B cell (primary cell): ENCODE data around the gene FMN1. TPM values are rescaled to one million over a fixed set of nuclear protein-coding genes. Genes with fewer than 3 reads are reported as not detected.

Experiments used
- ATAC-seq: fragments of 200-7000 bp; cut with Tn5 transposase; one replicate; pipeline ENCODE4 v1.10.0; 2021; ENCODE audit warnings: low read depth, mild to moderate bottlenecking, moderate number of reproducible peaks, moderate library complexity
- CTCF ChIA-PET: fragments of 350-600 bp; sonication (Branson Sonifier 250); formaldehyde crosslinking; loops from one replicate; lab custom pipeline; 2021; ENCODE audit warnings: antibody characterized with exemption, inconsistent platforms; lab: Charles Lee
- POLR2A ChIA-PET: fragments of 350-600 bp; sonication (Branson Sonifier 250); formaldehyde crosslinking; loops from one replicate; lab custom pipeline; 2021; ENCODE audit warnings: antibody characterized with exemption; lab: Charles Lee
- DNase-seq: peaks from one replicate; pipeline ENCODE4 v3.0.0; 2013
- H2AFZ ChIP-seq: 2 replicates; pipeline ENCODE4 v1.6.1; 2012; ENCODE audit warnings: mild to moderate bottlenecking, low read depth, low read length; ENCODE audit not compliant: insufficient read depth, poor library complexity, severe bottlenecking
- H3K27ac ChIP-seq, 2 donors: 1 replicate in 1 of 2; 2 replicates in 1 of 2; pipeline ENCODE4 v1.5.1; 2012 to 2013; ENCODE audit warnings: low read length in 2 of 2, mild to moderate bottlenecking in 2 of 2, moderate library complexity in 1 of 2
- H3K27me3 ChIP-seq, 4 experiments: fragments of 200-600 bp in 1 of 4; sonication (generic) in 1 of 4; replicated peaks in 1 of 4; 1 replicate in 2 of 4; 2 replicates in 2 of 4; pipeline versions ENCODE4 v1.6.1 to v1.7.0; 2013 to 2016; ENCODE audit warnings: low read length in 3 of 4, mild to moderate bottlenecking in 2 of 4, mixed read lengths in 1 of 4, moderate library complexity in 1 of 4; ENCODE audit not compliant: insufficient read depth in 4 of 4, control insufficient read depth in 3 of 4; ENCODE audit errors: control extremely low read depth in 1 of 4
- H3K36me3 ChIP-seq, 2 experiments: replicated peaks in 1 of 2; 1 replicate in 1 of 2; 2 replicates in 1 of 2; pipeline versions ENCODE4 v1.6.1 to v1.7.1; 2013; ENCODE audit warnings: low read length in 1 of 2; ENCODE audit not compliant: insufficient read depth in 2 of 2, control insufficient read depth in 1 of 2; ENCODE audit errors: control extremely low read depth in 1 of 2, extremely low read depth in 1 of 2
- H3K4me1 ChIP-seq, 2 donors: fragments of 200-600 bp in 1 of 2; sonication (generic) in 1 of 2; 1 replicate in 1 of 2; 2 replicates in 1 of 2; pipeline versions ENCODE4 v1.5.1 to v1.6.1; 2013 to 2017; ENCODE audit warnings: low read length in 2 of 2; ENCODE audit not compliant: control insufficient read depth in 2 of 2, insufficient read depth in 2 of 2
- H3K4me2 ChIP-seq: replicated peaks from 2 replicates; pipeline ENCODE3; 2012; ENCODE audit warnings: mild to moderate bottlenecking, low read depth, low read length; ENCODE audit not compliant: poor library complexity, severe bottlenecking
- H3K4me3 ChIP-seq, 5 experiments: fragments of 200-600 bp in 1 of 5; sonication (generic) in 1 of 5; 1 replicate in 3 of 5; 2 replicates in 2 of 5; pipeline versions ENCODE4 v1.5.1 to v1.7.0; 2011 to 2016; ENCODE audit warnings: low read length in 4 of 5, mild to moderate bottlenecking in 4 of 5, low read depth in 2 of 5, control low read depth in 1 of 5, moderate library complexity in 1 of 5; ENCODE audit not compliant: insufficient read depth in 1 of 5; ENCODE audit errors: control extremely low read depth in 1 of 5, extremely low read depth in 1 of 5
- H3K79me2 ChIP-seq: fragments of 200-600 bp; sonication (generic); one replicate; pipeline ENCODE4 v1.6.0; 2016; ENCODE audit warnings: low read length; ENCODE audit not compliant: control insufficient read depth, insufficient read depth
- H3K9ac ChIP-seq: fragments of 200-600 bp; sonication (generic); 2 replicates; pipeline ENCODE4 v1.6.1; 2017; ENCODE audit warnings: mild to moderate bottlenecking, low read length, moderate library complexity
- H3K9me3 ChIP-seq, 3 donors: one replicate each; pipeline versions ENCODE4 v1.6.1 to v1.7.1; 2013; ENCODE audit warnings: low read length in 2 of 3; ENCODE audit not compliant: control insufficient read depth in 2 of 3, insufficient read depth in 1 of 3; ENCODE audit errors: control extremely low read depth in 1 of 3
- H4K20me1 ChIP-seq: 2 replicates; pipeline ENCODE4 v1.6.0; 2012; ENCODE audit warnings: mild to moderate bottlenecking, low read length; ENCODE audit not compliant: insufficient read depth, control insufficient read depth, poor library complexity, severe bottlenecking
- H3K27ac Mint-ChIP-seq: one replicate; pipeline ENCODE4 v1.8.0; 2021; ENCODE audit warnings: mixed read lengths
- H3K27me3 Mint-ChIP-seq: one replicate; pipeline ENCODE4 v1.8.0; 2021; ENCODE audit warnings: mixed read lengths
- H3K4me1 Mint-ChIP-seq: one replicate; pipeline ENCODE4 v1.8.0; 2021; ENCODE audit warnings: mixed read lengths
- H3K4me3 Mint-ChIP-seq: one replicate; pipeline ENCODE4 v1.8.0; 2021; ENCODE audit warnings: mixed read lengths
- H3K9me3 Mint-ChIP-seq: one replicate; pipeline ENCODE4 v1.8.0; 2022; ENCODE audit warnings: mixed read lengths; ENCODE audit not compliant: insufficient read depth
- EZH2 ChIP-seq: IDR thresholded peaks from 2 replicates; pipeline ENCODE4 v1.6.1; 2012; ENCODE audit warnings: borderline replicate concordance, low read depth, mild to moderate bottlenecking, moderate library complexity, low read length; ENCODE audit not compliant: insufficient read depth, poor library complexity, severe bottlenecking
- WGBS: methylation state at CpG from one replicate; pipeline ENCODE4 v1.1.5; 2013; ENCODE audit warnings: missing lambda C conversion rate; ENCODE audit not compliant: insufficient coverage; 5-methylcytosine and 5-hydroxymethylcytosine counted together
- intact Hi-C: fragments of 100-400 bp; cut with micrococcal nuclease; formaldehyde crosslinking; loops from one replicate; pipeline ENCODE4 v1.10.0; 2022
- polyA plus RNA-seq: library from polyadenylated mRNA; depleted of rRNA; stranded (reverse); fragments of >200 nt; gene quantifications from 2 replicates; pipeline ENCODE4 v1.2.3, GENCODE V29; 2012
- total RNA-seq, 2 donors: library from RNA; stranded (reverse); fragments of 120-200 nt in 1 of 2; gene quantifications; 1 replicate in 1 of 2; 2 replicates in 1 of 2; pipeline versions ENCODE4 v1.2.3 to v1.2.4, GENCODE V29; 2013 to 2022
- TF ChIP-seq, protein P1 (sequence below): fragments of 200-600 bp; IDR thresholded peaks from one replicate; pipeline ENCODE4 v1.8.0; 2022; ENCODE audit warnings: antibody characterized with exemption, mild to moderate bottlenecking

Gene FMN1
- total and polyA plus RNA-seq, 2 donors (not counting 1 experiment from before 2014, with no cell fraction given), result 0.21 to 0.96 TPM

DNA sequence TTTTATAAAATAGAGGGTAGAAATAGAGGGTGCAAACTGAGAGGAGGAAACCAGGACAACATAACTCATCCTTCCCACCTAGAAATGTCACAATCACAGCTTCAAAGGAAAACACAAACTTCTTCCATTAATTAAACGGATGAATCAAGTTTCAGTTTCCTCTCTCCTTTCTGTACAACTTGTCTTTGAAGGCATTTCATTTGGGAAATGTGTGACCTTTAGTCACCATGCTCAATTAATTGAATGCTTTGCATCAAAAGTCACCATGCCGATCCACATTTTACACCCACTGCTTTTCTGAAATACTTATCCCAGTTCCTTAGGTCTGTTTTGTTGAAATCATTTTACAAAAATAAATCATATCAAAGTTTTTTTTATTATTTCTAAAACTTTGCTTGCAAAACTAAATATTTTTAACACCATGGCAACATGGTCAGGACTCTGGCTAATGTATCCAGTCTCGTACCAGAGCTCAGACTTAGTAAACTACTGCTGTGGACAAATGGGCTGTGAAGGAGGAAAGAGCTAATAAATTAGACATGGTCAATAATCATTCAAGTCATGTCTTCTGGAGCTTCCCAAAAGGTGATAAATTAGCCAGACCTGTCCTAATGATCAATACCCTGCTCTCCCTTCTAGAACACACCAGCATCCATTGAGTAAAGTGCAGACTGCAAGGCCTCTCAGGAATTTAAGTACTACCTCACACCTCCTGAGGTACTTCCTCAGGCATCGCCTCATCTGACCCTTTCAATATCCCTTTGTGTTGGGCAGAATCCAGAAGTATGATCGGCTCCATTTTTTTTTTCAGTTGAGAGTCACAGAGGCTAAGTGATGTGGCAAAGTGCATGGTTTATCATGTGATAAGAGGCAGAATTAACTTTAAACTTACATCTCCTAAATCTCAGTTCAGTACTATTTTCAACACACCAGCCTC is 315.4 kb downstream of the FMN1 start:
- H3K4me3 ChIP-seq, result no peak overlapping the region
- Mint-ChIP-seq H3K9me3 (no peaks in the 10 kb centered on the region), H3K4me1 (no peaks in the 10 kb centered on the region), H3K27me3 (peaks cover 4% of the 10 kb centered on the region), H3K27ac (no peak overlapping the region), H3K4me3 (no peak overlapping the region)
- no peaks in the 10 kb centered on the region for H3K27me3 ChIP-seq
- no peak overlapping the region for H3K27ac ChIP-seq
- no peak for ATAC-seq
- no peaks in the 10 kb centered on the region for H3K4me1 ChIP-seq
- no peak for TF ChIP-seq EZH2
- TF ChIP-seq, protein P1, sequence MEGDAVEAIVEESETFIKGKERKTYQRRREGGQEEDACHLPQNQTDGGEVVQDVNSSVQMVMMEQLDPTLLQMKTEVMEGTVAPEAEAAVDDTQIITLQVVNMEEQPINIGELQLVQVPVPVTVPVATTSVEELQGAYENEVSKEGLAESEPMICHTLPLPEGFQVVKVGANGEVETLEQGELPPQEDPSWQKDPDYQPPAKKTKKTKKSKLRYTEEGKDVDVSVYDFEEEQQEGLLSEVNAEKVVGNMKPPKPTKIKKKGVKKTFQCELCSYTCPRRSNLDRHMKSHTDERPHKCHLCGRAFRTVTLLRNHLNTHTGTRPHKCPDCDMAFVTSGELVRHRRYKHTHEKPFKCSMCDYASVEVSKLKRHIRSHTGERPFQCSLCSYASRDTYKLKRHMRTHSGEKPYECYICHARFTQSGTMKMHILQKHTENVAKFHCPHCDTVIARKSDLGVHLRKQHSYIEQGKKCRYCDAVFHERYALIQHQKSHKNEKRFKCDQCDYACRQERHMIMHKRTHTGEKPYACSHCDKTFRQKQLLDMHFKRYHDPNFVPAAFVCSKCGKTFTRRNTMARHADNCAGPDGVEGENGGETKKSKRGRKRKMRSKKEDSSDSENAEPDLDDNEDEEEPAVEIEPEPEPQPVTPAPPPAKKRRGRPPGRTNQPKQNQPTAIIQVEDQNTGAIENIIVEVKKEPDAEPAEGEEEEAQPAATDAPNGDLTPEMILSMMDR, result no peak
- H2AFZ ChIP-seq, result no peak overlapping the region
- H3K79me2 ChIP-seq, result no peaks in the 10 kb centered on the region
- no CpG with 5 or more reads among the region's 5 CpGs for WGBS
- POLR2A ChIA-PET, result no interaction called here
- no peak overlapping the region for H3K4me2 ChIP-seq
- intact Hi-C loops, result no loop called here
- DNase-seq, result no peak
- H3K36me3 ChIP-seq, result no peaks in the 10 kb centered on the region
- CTCF ChIA-PET, result interaction anchor here (0.9 to 2.9 kb wide), 5 partner anchors 22 to 77 kb away, joined by 3 to 12 read pairs (median 3); no protein-coding TSS in a partner anchor
- no peak overlapping the region for H3K9ac ChIP-seq
- no peaks in the 10 kb centered on the region for H4K20me1 ChIP-seq
- H3K9me3 ChIP-seq, result no peaks in the 10 kb centered on the region

DNA sequence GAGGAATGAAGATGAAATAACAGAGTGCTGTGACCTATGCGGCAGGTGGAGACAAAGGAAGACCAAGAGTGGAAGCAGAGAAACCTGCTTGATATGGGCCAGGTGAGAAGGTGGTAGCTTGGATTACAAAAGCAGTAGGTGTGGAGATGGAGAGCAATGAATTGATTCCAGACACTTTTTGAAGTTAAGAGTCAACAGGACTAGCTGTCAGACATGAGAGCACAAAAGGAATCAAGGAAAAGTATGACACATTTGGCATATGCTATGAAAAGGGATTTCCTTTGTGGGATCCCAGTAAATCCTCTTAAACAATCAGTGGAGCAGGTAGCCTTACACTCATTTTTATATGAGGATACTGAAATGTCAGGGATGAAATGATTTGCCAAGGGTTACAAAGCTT is 316.2 kb downstream of the FMN1 start:
- Mint-ChIP-seq H3K4me1 (no peaks in the 10 kb centered on the region), H3K27ac (no peak overlapping the region), H3K9me3 (no peaks in the 10 kb centered on the region), H3K27me3 (peaks cover 4% of the 10 kb centered on the region), H3K4me3 (no peak overlapping the region)
- TF ChIP-seq, protein P1, result no peak
- no peak for TF ChIP-seq EZH2
- H3K4me3 ChIP-seq, result no peak overlapping the region
- H4K20me1 ChIP-seq, result no peaks in the 10 kb centered on the region
- H3K36me3 ChIP-seq, result no peaks in the 10 kb centered on the region
- H3K9me3 ChIP-seq, result no peaks in the 10 kb centered on the region
- ChIA-PET POLR2A (no interaction called here), CTCF (interaction anchor here (1.2 to 1.4 kb wide), 2 partner anchors 32 to 58 kb away, joined by 3 read pairs; no protein-coding TSS in a partner anchor)
- no peak overlapping the region for H2AFZ ChIP-seq
- intact Hi-C loops, result no loop called here
- no peaks in the 10 kb centered on the region for H3K27me3 ChIP-seq
- no peaks in the 10 kb centered on the region for H3K79me2 ChIP-seq
- H3K9ac ChIP-seq, result no peak overlapping the region
- ATAC-seq (no peak), DNase-seq (no peak)
- WGBS, result 100% methylated on average over 1 of the region's 1 CpG
- H3K4me2 ChIP-seq, result no peak overlapping the region
- no peaks in the 10 kb centered on the region for H3K4me1 ChIP-seq
- H3K27ac ChIP-seq, result no peak overlapping the region
